ENCODE results near the gene CDHR5. TPM values are rescaled to one million over a fixed set of nuclear protein-coding genes. Genes with fewer than 3 reads are reported as not detected.

Gene CDHR5
- total RNA-seq (under 1 TPM; 0.12 to 0.63 TPM), polyA plus RNA-seq (ENCODE audit: insufficient read depth, low read depth, low replicate concordance) (2.3 TPM)
- long read RNA-seq, donor 1: 0 reads
- long read RNA-seq, donor 2: 0 reads

GRCh38 chr11:624705-625635 lies at the start of gene CDHR5:
Gene CDHR5 (minus strand): TSS chr11:624955. CDS start chr11:624902, 53 bp downstream.
- H3K4me3 ChIP-seq: no peak within 1 kb of the TSS
- TF ChIP-seq POLR2A (IDR thresholded peaks at IDR 0.05): no peak
- TF ChIP-seq CTCF (IDR thresholded peaks at IDR 0.05): no peak
- H3K36me3 ChIP-seq (ENCODE audit: low read depth, missing control alignments): no peaks in the 10 kb centered on the region
- H3K27me3 ChIP-seq: no peaks in the 10 kb centered on the region
- intact Hi-C loops (cut with DNase I; ENCODE audit: low total_unique reads): no loop called here
- H3K9me3 ChIP-seq: no peaks in the 10 kb centered on the region
- H3K27ac ChIP-seq: no peak within 1 kb of the TSS
- no peak for DNase-seq
- no peaks in the 10 kb centered on the region for H3K4me1 ChIP-seq
- 80 to 82% methylated on average over 3 to 32 of the region's 33 CpGs for WGBS, 2 donors

GRCh38 chr11:674406-674805 lies 49.7 kb upstream of the CDHR5 start:
- H3K9me3 ChIP-seq: no peaks in the 10 kb centered on the region
- intact Hi-C loops (cut with DNase I; ENCODE audit: low total_unique reads): no loop called here
- no peak for DNase-seq
- H3K36me3 ChIP-seq (ENCODE audit: low read depth, missing control alignments): no peaks in the 10 kb centered on the region
- WGBS, 2 donors: 94% methylated on average over 16 to 17 of the region's 17 CpGs
- H3K4me3 ChIP-seq: no peak overlapping the region
- no peak for TF ChIP-seq CTCF (IDR thresholded peaks at IDR 0.05)
- TF ChIP-seq POLR2A (IDR thresholded peaks at IDR 0.05): no peak
- H3K27me3 ChIP-seq: no peaks in the 10 kb centered on the region
- H3K27ac ChIP-seq: no peak overlapping the region
- H3K4me1 ChIP-seq: no peaks in the 10 kb centered on the region

DNA sequence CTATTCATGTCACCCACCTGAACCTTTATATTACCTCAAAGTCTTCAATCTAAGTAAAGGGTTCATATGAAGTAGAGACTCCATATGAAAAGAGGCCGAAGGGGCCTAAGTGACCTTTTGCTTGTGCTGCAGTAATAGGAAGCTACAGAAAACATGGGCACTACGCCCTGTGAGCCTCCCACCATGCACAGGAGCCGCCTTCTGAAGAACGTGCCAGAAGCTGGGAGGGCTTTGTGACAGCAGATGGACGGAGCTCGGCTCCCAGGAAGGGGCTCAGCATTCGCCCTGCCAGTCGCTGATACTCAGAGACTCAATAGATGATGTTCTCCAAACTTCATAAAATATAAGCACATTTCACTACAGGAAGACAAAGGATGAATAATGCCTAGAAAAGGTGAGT lies 49.1 kb upstream of the CDHR5 start:
- no peak for DNase-seq
- no peak overlapping the region for H3K4me3 ChIP-seq
- H3K27ac ChIP-seq: no peak overlapping the region
- TF ChIP-seq CTCF (IDR thresholded peaks at IDR 0.05) (no peak), POLR2A (IDR thresholded peaks at IDR 0.05) (no peak)
- no peaks in the 10 kb centered on the region for H3K4me1 ChIP-seq
- WGBS, 2 donors: 91 to 93% methylated on average over 8 of the region's 8 CpGs
- H3K9me3 ChIP-seq: no peaks in the 10 kb centered on the region
- intact Hi-C loops (cut with DNase I; ENCODE audit: low total_unique reads): no loop called here
- H3K27me3 ChIP-seq: no peaks in the 10 kb centered on the region
- H3K36me3 ChIP-seq (ENCODE audit: low read depth, missing control alignments): no peaks in the 10 kb centered on the region

DNA sequence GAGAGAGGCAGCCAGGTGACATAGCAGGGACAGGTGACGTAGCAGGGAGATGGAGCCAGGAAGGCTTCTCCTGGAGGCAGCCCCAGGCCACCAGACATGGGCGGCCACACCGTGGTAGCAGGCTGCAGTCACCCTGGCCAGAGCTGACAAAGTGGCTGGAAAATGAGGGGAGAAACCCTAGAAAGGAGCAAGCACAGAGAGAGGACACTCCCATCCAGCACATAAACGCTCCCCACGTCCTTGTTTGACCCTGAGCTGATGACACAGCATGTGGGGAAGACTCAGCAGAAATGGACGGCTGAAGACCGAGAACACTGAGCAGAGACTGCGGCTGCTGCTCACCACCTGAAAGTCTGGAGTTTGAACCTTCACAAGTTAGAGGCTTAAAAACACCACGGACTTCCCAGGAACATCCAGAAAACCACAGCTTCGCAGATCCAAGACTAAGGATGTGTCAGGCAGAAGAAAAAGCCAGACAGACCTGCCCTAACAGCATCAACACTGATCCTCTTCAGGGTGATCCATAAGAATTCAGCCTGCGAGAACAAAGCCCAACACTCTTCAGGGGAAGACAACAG lies 41.0 kb upstream of the CDHR5 start:
- no peak overlapping the region for H3K4me3 ChIP-seq
- intact Hi-C loops (cut with DNase I; ENCODE audit: low total_unique reads): no loop called here
- H3K27ac ChIP-seq: peak overlapping the region; percentile 51 to 76
- peak; percentile 61 for DNase-seq
- no peaks in the 10 kb centered on the region for H3K9me3 ChIP-seq
- TF ChIP-seq POLR2A (IDR thresholded peaks at IDR 0.05): no peak
- TF ChIP-seq CTCF (IDR thresholded peaks at IDR 0.05): no peak
- peaks cover 15% of the 10 kb centered on the region for H3K4me1 ChIP-seq
- 58 to 64% methylated on average over 11 of the region's 11 CpGs for WGBS, 2 donors
- H3K27me3 ChIP-seq: no peaks in the 10 kb centered on the region
- H3K36me3 ChIP-seq (ENCODE audit: low read depth, missing control alignments): no peaks in the 10 kb centered on the region

Data from testis (tissue), 5 donors.